ENCODE data around the gene EPHB2.
"Not testable (repeated sequence)": the region's sequence is repeated elsewhere in the genome, so short reads cannot be mapped to it uniquely, and the experiment has no call there.

Gene EPHB2

GRCh38 chr1:22710701-22711049, at the start of gene EPHB2:
EPHB2 (plus strand) TSS chr1:22710839; CDS start chr1:22710983, 144 bp downstream.
- peak; percentile 45 to 59 for DNase-seq

GRCh38 chr1:22661880-22662279, 48.8 kb upstream of the EPHB2 start:
- no peak for DNase-seq

- DNase-seq, result peak in 1 of 2 experiments; percentile 49
Observed at GRCh38 chr1:22662318-22662717, 48.3 kb upstream of the EPHB2 start.

DNA sequence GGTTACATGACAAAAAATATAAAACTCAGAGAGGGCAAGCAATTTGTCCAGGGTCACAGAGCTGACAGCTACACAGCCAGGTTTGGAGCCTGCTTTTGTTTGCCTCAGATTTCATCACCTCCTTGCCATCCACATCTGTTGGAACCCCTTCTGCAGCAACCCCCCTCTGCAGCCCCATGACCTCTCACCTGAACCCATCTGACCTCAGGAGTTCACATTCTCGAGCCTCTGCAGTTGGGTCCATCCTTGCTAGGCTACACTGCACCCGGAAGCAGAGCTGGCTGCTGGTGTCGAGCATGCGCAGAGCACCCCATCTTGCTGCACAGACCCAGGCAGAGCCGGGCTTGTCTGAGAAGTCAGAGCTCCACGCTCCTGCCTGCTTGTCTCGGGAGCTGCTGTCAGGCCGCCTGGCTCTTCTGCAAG, 47.6 kb upstream of the EPHB2 start:
- DNase-seq, result no peak

GRCh38 chr1:22665752-22666151, 44.9 kb upstream of the EPHB2 start:
- peak; percentile 12 to 40 for DNase-seq

- DNase-seq, result no peak
Observed at GRCh38 chr1:22666412-22666811, 44.2 kb upstream of the EPHB2 start.

GRCh38 chr1:22668840-22669239, 41.8 kb upstream of the EPHB2 start:
- DNase-seq, result not testable (repeated sequence)

GRCh38 chr1:22670352-22670975, 40.2 kb upstream of the EPHB2 start:
- DNase-seq, result peak in 1 of 2 experiments; percentile 11

GRCh38 chr1:22671999-22672398, 38.6 kb upstream of the EPHB2 start:
- no peak for DNase-seq

DNA sequence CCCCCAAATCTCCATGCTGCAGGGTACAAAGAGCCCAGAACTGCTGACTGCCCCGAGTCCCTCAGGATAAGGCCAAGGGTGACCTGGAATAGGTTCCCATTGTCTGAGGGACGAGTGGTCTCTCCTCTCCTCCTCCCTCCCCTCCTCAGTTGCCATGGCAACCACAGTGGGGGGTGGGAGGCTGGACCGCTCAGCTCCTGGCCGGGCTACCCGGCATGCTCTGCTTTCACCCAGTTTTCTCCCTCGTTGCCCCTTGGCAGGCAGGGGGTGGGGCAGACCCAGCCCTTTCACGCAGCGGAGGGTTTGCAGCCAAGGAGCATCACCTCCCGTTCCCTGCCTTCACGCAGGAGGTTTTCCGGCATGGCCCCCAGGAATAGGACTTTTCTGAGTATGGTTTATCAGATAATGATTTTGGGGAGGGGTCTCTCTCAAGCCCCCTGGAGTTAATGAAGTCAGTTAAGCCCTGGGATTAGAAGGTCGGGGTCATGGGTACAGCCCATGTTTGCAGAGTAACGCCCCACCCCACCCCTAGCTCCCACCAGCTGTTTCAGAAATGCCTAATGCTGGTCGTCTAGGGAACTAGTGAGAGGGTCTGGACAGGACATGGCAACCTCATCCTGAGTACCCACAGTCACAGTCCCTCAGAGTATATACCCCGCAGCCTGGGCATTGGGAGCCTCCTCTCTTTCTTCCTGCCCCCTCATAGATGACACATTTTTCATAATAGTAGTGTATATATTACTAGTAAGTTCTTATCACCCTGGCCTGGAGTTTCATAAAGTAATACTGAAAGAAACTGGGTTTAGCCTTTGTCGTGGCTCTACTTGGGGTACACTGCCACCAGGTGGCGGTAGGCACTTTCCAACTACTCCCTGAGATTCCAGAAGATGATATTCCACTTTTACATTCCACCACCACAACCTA, 36.9 kb upstream of the EPHB2 start:
- DNase-seq, result peak; percentile 43 to 48

GRCh38 chr1:22674410-22674749, 36.3 kb upstream of the EPHB2 start:
- no peak for DNase-seq

- not testable (repeated sequence) for DNase-seq
Observed at GRCh38 chr1:22676151-22676550, 34.5 kb upstream of the EPHB2 start.

GRCh38 chr1:22676916-22677583, 33.6 kb upstream of the EPHB2 start:
- DNase-seq, result no peak

GRCh38 chr1:22677931-22678896, 32.4 kb upstream of the EPHB2 start:
- DNase-seq, result no peak

DNA sequence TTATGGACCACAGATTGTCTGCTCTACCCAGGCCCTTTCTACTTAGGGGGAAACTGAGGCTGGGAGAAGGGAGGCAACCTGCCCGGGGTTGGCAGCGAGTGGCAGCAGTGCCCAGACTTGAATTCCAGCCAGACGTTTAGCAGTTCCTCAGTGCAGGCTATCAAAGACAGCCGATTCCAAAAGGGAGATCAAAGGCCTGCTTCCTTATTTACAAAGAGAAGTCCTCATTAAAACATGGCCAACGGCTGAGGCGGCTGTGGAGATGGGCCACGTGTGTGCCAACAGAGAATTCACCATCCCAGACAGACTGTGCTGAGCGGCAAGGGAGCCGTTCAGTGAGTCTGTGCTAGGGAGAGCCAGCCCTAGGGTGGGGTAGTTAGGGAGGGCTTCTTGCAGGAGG, 29.9 kb upstream of the EPHB2 start:
- DNase-seq, result peak in 1 of 2 experiments; percentile 30

DNA sequence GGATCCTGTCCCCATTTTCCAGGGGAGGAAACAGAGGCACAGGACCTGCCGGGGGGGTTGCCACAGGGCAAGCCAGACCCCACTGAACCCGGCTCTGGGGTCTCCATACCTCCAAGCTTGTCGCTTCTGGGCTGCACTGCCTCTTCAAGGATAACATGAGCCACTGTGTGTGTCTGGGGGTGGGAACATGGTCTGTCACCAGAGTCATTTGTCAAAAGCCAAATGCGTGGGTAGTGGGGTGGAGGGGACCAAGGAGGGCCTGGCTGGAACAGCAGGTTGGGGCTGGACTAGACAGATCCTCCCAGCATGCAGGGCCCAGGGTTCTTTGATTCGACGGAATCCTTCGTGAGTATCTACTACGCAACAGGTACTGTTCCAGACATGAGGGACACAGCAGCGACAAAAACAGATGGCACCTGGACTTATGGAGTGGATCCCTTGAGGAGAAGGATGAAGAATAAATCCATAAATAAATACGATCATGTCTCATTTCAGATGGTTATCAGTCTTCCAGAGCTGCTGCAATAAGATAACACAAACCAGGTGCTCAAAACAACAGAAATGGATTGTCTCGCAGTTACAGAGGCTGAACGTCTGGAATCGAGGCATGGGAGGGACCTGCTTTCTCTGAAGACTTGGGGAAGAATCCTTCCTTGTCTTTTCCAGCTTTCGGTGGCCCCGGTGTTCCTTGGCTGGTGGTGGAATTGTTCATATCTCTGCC, 28.9 kb upstream of the EPHB2 start:
- DNase-seq, result no peak

DNA sequence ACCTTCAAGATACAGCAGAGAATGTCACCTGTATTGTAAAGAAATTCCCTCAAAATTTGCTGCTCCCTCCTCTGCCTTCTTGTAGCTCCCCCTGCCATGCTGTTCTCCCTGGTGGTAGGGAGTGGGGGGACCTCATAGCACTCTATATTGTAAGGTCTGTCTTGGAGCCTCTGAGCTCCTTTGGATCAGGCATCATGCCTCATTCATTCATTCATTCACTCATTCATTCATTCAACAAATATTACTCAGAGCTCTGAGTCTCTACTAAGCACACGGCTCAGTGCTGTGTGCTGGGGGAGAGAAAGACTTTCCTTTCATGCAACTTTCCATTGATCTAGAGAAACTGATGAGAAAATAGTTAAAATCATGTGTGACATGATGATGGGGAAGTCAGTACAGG, 27.1 kb upstream of the EPHB2 start:
- DNase-seq, result no peak

- DNase-seq, result no peak
Observed at GRCh38 chr1:22685591-22686059, 25.0 kb upstream of the EPHB2 start.

DNA sequence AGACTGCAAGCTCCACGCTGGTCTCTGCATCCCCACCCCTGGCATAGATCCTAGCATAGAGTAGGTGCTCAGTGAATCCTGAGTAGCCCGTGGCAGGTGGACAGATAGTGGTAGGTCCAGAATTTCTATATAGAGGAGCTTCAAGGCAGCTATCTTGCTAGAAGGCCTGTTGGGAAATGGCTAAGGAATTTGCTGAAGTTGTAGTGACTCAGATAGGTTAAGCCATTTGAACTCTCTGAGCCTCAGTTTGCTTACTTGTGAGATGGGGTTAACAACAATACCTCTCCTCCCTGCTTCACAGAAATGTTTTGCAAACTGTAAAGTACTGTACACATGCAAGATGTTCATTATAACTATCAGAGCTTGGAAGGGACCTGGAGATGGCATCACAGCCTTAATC, 23.4 kb upstream of the EPHB2 start:
- no peak for DNase-seq

DNA sequence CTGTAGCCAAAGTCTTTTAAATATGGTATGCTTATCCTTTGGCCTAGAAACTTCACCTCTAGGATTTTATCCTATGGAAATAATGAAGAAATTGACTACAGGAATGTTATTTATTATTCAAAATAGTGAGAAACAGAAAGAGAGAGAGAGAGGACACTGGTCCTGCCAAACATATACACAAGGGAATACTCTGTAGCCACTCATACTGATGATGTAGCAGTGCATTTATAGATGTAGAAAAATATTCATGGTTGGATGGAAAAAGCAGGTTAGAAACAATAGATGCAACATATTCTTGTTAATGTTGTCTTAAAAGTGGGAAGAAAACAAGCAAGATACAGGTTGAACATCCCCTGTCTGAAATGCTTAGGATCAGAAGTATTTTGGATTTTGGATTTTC, 22.2 kb upstream of the EPHB2 start:
- no peak for DNase-seq

DNA sequence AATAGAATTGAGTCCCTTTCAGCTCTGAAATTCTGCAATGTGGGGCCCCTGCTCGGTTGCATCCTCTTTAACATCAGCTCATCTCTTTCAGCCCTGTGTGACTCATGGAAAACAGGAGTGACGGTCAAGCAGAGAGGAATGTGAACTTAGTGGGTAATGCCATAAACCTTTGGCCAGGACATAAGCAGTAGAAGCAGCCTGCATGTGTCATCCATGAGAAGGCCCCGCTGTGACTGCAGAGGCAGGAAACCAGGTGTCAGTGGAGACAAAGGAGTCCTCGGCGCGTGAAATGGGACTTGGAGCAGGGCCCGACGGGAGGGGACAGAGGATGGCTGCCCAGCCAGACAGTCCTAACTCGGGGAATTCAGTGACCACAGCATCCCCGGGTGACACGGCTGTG, 21.1 kb upstream of the EPHB2 start:
- peak; percentile 85 to 93 for DNase-seq
